H1 (cell line): ENCODE data around the gene CLVS2. TPM values are rescaled to one million over a fixed set of nuclear protein-coding genes. Genes with fewer than 3 reads are reported as not detected.

Source experiments
- E2F6 ChIP-seq: IDR thresholded peaks from 2 replicates; pipeline ENCODE4 v1.6.1; 2012; ENCODE audit warnings: inconsistent platforms
- FOSL1 ChIP-seq: IDR thresholded peaks from 2 replicates; pipeline ENCODE4 v1.6.1; 2011; ENCODE audit warnings: mild to moderate bottlenecking, low read depth, low read length, moderate library complexity; ENCODE audit not compliant: insufficient read depth
- NANOG ChIP-seq: IDR thresholded peaks from 2 replicates; pipeline ENCODE4 v1.6.1; 2011; ENCODE audit warnings: low read length, low read depth, mild to moderate bottlenecking, inconsistent platforms; ENCODE audit not compliant: insufficient read depth, poor library complexity, severe bottlenecking
- POLR2AphosphoS5 ChIP-seq: IDR thresholded peaks from 2 replicates; pipeline ENCODE4 v1.6.1; 2011; ENCODE audit warnings: low read depth, low read length
- RXRA ChIP-seq: IDR thresholded peaks from 2 replicates; pipeline ENCODE4 v1.6.1; 2011; ENCODE audit warnings: low read depth, mild to moderate bottlenecking, low read length, moderate library complexity; ENCODE audit not compliant: insufficient read depth
- TAF1 ChIP-seq: IDR thresholded peaks from 2 replicates; pipeline ENCODE4 v1.6.1; 2011; ENCODE audit warnings: mild to moderate bottlenecking, low read depth, low read length
- YY1 ChIP-seq: IDR thresholded peaks from 2 replicates; pipeline ENCODE4 v1.6.1; 2011; ENCODE audit warnings: low read depth, mild to moderate bottlenecking, low read length
- polyA plus RNA-seq, 7 experiments: library from polyadenylated mRNA; depleted of rRNA in 3 of 7; stranded (reverse) in 5 of 7; unstranded in 2 of 7; fragments of >200 nt in 5 of 7; fragments of 200-250 nt in 2 of 7; gene quantifications; 1 replicate in 5 of 7; 2 replicates in 1 of 7; 4 replicates in 1 of 7; pipeline versions ENCODE4 v1.2.1 to v1.2.3, GENCODE V29; 2011 to 2013; ENCODE audit warnings: missing spikeins in 2 of 7, mixed read lengths in 2 of 7
- total RNA-seq: library from RNA; stranded (reverse); fragmentation: NEBNext Ultra II Directional; extraction: Animal tissue kit (Norgen Biotek cat#: 25700); gene quantifications from 2 replicates; pipeline ENCODE4 v1.2.1, GENCODE V29; 2021

Gene CLVS2
- total and polyA plus RNA-seq, 2 of the 8 experiments (the other 6 are each of a cell fraction or from before 2014, with no cell fraction given) = 0.30 to 0.73 TPM

GRCh38 chr6:123064038-123064437 is 68.0 kb downstream of the CLVS2 start (continued):
- TF ChIP-seq RXRA (no peak), TAF1 (no peak), YY1 (no peak), E2F6 (no peak), FOSL1 (no peak), POLR2AphosphoS5 (no peak), NANOG (no peak)
